Measurements from ENCODE around the gene SH2D5.

Gene SH2D5

GRCh38 chr1:20711285-20712214 lies 21.0 kb downstream of the SH2D5 start:
- Mint-ChIP-seq H3K36me3 (ENCODE audit: low read depth) (no peaks in the 10 kb centered on the region), H3K4me1 (ENCODE audit: low read depth) (peaks cover 3% of the 10 kb centered on the region), H3K9me3 (no peaks in the 10 kb centered on the region), H3K4me3 (no peak overlapping the region), H3K27ac (no peak overlapping the region), H3K27me3 (ENCODE audit: low read depth) (peaks cover 14% of the 10 kb centered on the region)

GRCh38 chr1:20710469-20711284 lies 21.8 kb downstream of the SH2D5 start:
- no peak overlapping the region for H3K4me3 Mint-ChIP-seq
- peaks cover 5% of the 10 kb centered on the region for H3K27me3 Mint-ChIP-seq (ENCODE audit: low read depth)
- H3K9me3 Mint-ChIP-seq, result no peaks in the 10 kb centered on the region
- H3K27ac Mint-ChIP-seq, result no peak overlapping the region
- H3K36me3 Mint-ChIP-seq (ENCODE audit: low read depth), result no peaks in the 10 kb centered on the region
- no peaks in the 10 kb centered on the region for H3K4me1 Mint-ChIP-seq (ENCODE audit: low read depth)

- no peak overlapping the region for H3K4me3 Mint-ChIP-seq
- no peaks in the 10 kb centered on the region for H3K27me3 Mint-ChIP-seq (ENCODE audit: low read depth)
- no peaks in the 10 kb centered on the region for H3K36me3 Mint-ChIP-seq (ENCODE audit: low read depth)
- no peaks in the 10 kb centered on the region for H3K4me1 Mint-ChIP-seq (ENCODE audit: low read depth)
- H3K27ac Mint-ChIP-seq, result no peak overlapping the region
- H3K9me3 Mint-ChIP-seq, result no peaks in the 10 kb centered on the region
Observed at GRCh38 chr1:20709868-20710267, 22.6 kb downstream of the SH2D5 start.

GRCh38 chr1:20708891-20709290 lies 23.6 kb downstream of the SH2D5 start:
- no peaks in the 10 kb centered on the region for H3K36me3 Mint-ChIP-seq (ENCODE audit: low read depth)
- no peak overlapping the region for H3K27ac Mint-ChIP-seq
- no peaks in the 10 kb centered on the region for H3K4me1 Mint-ChIP-seq (ENCODE audit: low read depth)
- no peaks in the 10 kb centered on the region for H3K27me3 Mint-ChIP-seq (ENCODE audit: low read depth)
- H3K4me3 Mint-ChIP-seq, result no peak overlapping the region
- H3K9me3 Mint-ChIP-seq, result no peaks in the 10 kb centered on the region

DNA sequence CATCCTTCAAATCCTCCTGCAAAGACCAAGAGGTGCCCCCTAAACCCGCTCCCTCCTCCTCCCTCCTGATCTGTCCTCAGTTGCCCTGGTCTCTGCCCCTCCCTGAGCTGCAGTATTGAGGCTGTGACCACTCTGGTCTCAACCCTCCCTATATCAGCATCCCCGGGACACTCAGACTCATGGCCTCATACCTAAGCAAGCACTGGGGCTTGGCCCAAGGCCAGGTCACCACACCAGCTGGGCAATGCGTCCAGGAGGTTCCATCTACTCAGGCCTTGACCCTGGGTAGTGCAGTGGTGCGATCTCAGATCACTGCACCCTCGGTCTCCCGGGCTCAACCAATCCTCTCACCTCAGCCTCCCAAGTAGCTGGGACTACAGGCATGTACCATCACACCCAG lies 24.4 kb downstream of the SH2D5 start:
- Mint-ChIP-seq H3K9me3 (no peaks in the 10 kb centered on the region), H3K36me3 (ENCODE audit: low read depth) (no peaks in the 10 kb centered on the region), H3K27ac (no peak overlapping the region)

DNA sequence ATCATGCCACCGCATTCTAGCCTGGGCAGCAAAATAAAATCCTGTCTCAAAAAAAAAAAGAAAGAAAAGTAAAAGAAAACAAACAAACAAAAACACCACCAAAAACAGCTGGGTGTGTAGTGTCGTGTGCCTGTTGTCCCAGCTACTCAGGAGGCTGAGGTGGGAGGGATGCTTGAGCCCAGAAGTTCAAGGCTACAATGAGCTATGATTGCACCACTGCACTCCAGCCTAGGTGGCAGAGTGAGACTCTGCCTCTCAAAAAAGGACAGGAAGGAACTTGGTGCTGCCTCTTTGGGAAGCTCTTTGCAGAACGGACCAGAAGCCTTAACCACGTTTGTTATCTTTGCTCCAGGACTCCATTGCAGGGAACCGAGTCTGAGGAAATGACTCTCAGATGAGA lies 25.7 kb downstream of the SH2D5 start:
- no peak overlapping the region for H3K27ac Mint-ChIP-seq
- peaks cover 3% of the 10 kb centered on the region for H3K27me3 Mint-ChIP-seq (ENCODE audit: low read depth)
- H3K4me1 Mint-ChIP-seq (ENCODE audit: low read depth), result no peaks in the 10 kb centered on the region
- H3K9me3 Mint-ChIP-seq, result no peaks in the 10 kb centered on the region
- no peaks in the 10 kb centered on the region for H3K36me3 Mint-ChIP-seq (ENCODE audit: low read depth)
- H3K4me3 Mint-ChIP-seq, result no peak overlapping the region

More for the DNA sequence above, 24.4 kb downstream of the SH2D5 start:
- Mint-ChIP-seq H3K27me3 (ENCODE audit: low read depth) (peaks cover 2% of the 10 kb centered on the region), H3K4me3 (no peak overlapping the region), H3K4me1 (ENCODE audit: low read depth) (no peaks in the 10 kb centered on the region)

GRCh38 chr1:20705203-20705755 lies 27.2 kb downstream of the SH2D5 start:
- Mint-ChIP-seq H3K27ac (no peak overlapping the region), H3K4me3 (no peak overlapping the region), H3K27me3 (ENCODE audit: low read depth) (peaks cover 3% of the 10 kb centered on the region), H3K4me1 (ENCODE audit: low read depth) (no peaks in the 10 kb centered on the region), H3K36me3 (ENCODE audit: low read depth) (no peaks in the 10 kb centered on the region), H3K9me3 (no peaks in the 10 kb centered on the region)

DNA sequence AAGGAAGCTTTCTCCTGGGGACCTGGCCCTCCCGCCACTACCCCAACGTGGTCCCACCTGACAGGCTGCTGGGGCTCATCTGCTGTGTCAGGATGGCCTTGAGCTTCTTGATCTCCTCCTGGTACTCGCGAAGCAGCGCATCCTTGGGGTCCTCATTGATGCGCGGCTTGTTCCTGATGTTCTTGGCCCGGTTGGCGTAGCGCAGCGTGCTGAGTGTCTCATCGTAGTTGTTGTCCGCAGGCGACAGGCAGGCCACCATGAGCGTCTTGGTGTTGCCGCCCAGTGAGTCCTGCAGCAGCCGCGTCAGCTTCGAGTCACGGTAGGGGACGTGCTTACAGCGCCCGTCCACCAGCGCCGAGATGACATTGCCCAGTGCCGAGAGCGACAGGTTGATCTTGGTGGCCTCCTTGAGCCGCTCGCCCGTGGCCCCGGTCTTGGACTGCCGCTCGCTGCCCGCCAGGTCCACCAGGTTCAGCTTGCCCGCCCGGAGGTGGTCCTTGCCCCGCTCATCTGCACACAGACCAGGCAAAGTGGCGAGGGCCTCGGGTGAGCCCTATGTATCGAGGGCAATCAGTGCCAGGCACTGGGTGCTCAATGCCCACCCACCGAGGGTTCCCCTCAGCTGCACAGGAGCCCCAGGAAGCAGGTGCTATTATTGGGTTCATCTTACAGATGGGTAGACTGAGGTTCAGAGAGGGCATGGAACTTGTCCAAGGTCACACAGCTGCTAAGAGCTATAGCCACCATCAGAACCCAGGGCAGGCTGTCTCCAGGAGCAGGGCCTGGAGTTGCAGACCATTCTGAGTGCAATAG lies 27.9 kb downstream of the SH2D5 start:
- H3K4me1 Mint-ChIP-seq (ENCODE audit: low read depth), result no peaks in the 10 kb centered on the region
- H3K27ac Mint-ChIP-seq, result no peak overlapping the region
- no peaks in the 10 kb centered on the region for H3K36me3 Mint-ChIP-seq (ENCODE audit: low read depth)
- H3K4me3 Mint-ChIP-seq, result no peak overlapping the region
- H3K9me3 Mint-ChIP-seq, result no peaks in the 10 kb centered on the region
- peaks cover 5% of the 10 kb centered on the region for H3K27me3 Mint-ChIP-seq (ENCODE audit: low read depth)

GRCh38 chr1:20703124-20703756 lies 29.3 kb downstream of the SH2D5 start:
- Mint-ChIP-seq H3K36me3 (ENCODE audit: low read depth) (no peaks in the 10 kb centered on the region), H3K27me3 (ENCODE audit: low read depth) (peaks cover 7% of the 10 kb centered on the region), H3K4me1 (ENCODE audit: low read depth) (no peaks in the 10 kb centered on the region), H3K9me3 (no peaks in the 10 kb centered on the region), H3K4me3 (no peak overlapping the region), H3K27ac (no peak overlapping the region)

GRCh38 chr1:20702416-20702815 lies 30.1 kb downstream of the SH2D5 start:
- Mint-ChIP-seq H3K36me3 (ENCODE audit: low read depth) (no peaks in the 10 kb centered on the region), H3K27me3 (ENCODE audit: low read depth) (peaks cover 7% of the 10 kb centered on the region), H3K9me3 (no peaks in the 10 kb centered on the region), H3K4me3 (no peak overlapping the region), H3K27ac (no peak overlapping the region), H3K4me1 (ENCODE audit: low read depth) (no peaks in the 10 kb centered on the region)

GRCh38 chr1:20701847-20702246 lies 30.7 kb downstream of the SH2D5 start:
- Mint-ChIP-seq H3K27ac (no peak overlapping the region), H3K4me1 (ENCODE audit: low read depth) (peaks cover 2% of the 10 kb centered on the region), H3K36me3 (ENCODE audit: low read depth) (no peaks in the 10 kb centered on the region), H3K27me3 (ENCODE audit: low read depth) (peaks cover 7% of the 10 kb centered on the region), H3K4me3 (no peak overlapping the region), H3K9me3 (no peaks in the 10 kb centered on the region)

DNA sequence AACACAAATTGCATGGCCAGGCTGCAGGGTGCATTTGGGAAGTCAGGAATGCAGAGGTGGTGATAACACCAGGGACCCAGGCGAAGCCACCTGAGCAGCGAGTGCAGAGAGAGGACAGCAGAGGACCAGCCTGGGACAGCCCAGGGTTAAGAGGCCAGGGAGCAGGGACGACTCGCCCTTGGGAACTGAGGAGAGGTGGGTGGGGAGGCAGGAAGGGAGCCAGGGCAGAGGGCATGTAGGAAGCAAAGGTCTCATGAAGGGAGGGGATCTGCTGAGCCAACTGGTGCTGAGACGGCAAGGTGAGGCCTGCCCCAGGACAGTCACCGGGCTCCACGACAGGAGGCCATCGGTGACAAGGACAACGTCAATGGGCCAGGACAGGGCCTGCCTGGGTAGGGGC lies 31.1 kb downstream of the SH2D5 start:
- no peak overlapping the region for H3K27ac Mint-ChIP-seq
- no peaks in the 10 kb centered on the region for H3K9me3 Mint-ChIP-seq
- H3K36me3 Mint-ChIP-seq (ENCODE audit: low read depth), result no peaks in the 10 kb centered on the region
- H3K4me1 Mint-ChIP-seq (ENCODE audit: low read depth), result peaks cover 4% of the 10 kb centered on the region
- peaks cover 7% of the 10 kb centered on the region for H3K27me3 Mint-ChIP-seq (ENCODE audit: low read depth)
- H3K4me3 Mint-ChIP-seq, result no peak overlapping the region

- Mint-ChIP-seq H3K27me3 (ENCODE audit: low read depth) (peaks cover 12% of the 10 kb centered on the region), H3K4me3 (no peak overlapping the region), H3K4me1 (ENCODE audit: low read depth) (peaks cover 10% of the 10 kb centered on the region), H3K9me3 (no peaks in the 10 kb centered on the region), H3K36me3 (ENCODE audit: low read depth) (no peaks in the 10 kb centered on the region), H3K27ac (no peak overlapping the region)
Observed at GRCh38 chr1:20700636-20701215, 31.8 kb downstream of the SH2D5 start.

Data from T-helper 1 cell treated with Interleukin-12 subunit alpha and Interleukin-12 subunit beta and Interleukin-4 antibody, amounts not matched to agents 30 μg/mL and 1 μg/mL, for 36 hours (primary cell).